ENCODE data around the gene LFNG.

The LFNG gene

GRCh38 chr7:2519119-2519930 is at the start of gene LFNG:
Gene LFNG (plus strand): TSS chr7:2519774. CDS start chr7:2519862, 88 bp downstream.
- TF ChIP-seq CTCF (IDR thresholded peaks at IDR 0.05; ENCODE audit: low read depth, low read length, missing control alignments), result no peak
- peak; percentile 57 for DNase-seq (ENCODE audit: extremely low read depth, low read depth)
- peak within 1 kb of the TSS; percentile 65 for H3K4me3 ChIP-seq (replicated peaks; ENCODE audit: low read depth, low read length)

GRCh38 chr7:2470204-2471021 is 49.2 kb upstream of the LFNG start:
- no peak for DNase-seq (ENCODE audit: extremely low read depth, low read depth)
- TF ChIP-seq CTCF (IDR thresholded peaks at IDR 0.05; ENCODE audit: low read depth, low read length, missing control alignments), result no peak
- H3K4me3 ChIP-seq (replicated peaks; ENCODE audit: low read depth, low read length), result no peak overlapping the region

- no peak for DNase-seq (ENCODE audit: extremely low read depth, low read depth)
- TF ChIP-seq CTCF (IDR thresholded peaks at IDR 0.05; ENCODE audit: low read depth, low read length, missing control alignments), result no peak
- H3K4me3 ChIP-seq (replicated peaks; ENCODE audit: low read depth, low read length), result no peak overlapping the region
These were observed 48.6 kb upstream of the LFNG start for GRCh38 chr7:2471022-2471329.

GRCh38 chr7:2471396-2471795 is 48.2 kb upstream of the LFNG start:
- no peak for DNase-seq (ENCODE audit: extremely low read depth, low read depth)
- TF ChIP-seq CTCF (IDR thresholded peaks at IDR 0.05; ENCODE audit: low read depth, low read length, missing control alignments), result no peak
- no peak overlapping the region for H3K4me3 ChIP-seq (replicated peaks; ENCODE audit: low read depth, low read length)

- TF ChIP-seq CTCF (IDR thresholded peaks at IDR 0.05; ENCODE audit: low read depth, low read length, missing control alignments), result no peak
- DNase-seq (ENCODE audit: extremely low read depth, low read depth), result no peak
- no peak overlapping the region for H3K4me3 ChIP-seq (replicated peaks; ENCODE audit: low read depth, low read length)
These were observed 46.8 kb upstream of the LFNG start for GRCh38 chr7:2472739-2473138.

- no peak for TF ChIP-seq CTCF (IDR thresholded peaks at IDR 0.05; ENCODE audit: low read depth, low read length, missing control alignments)
- H3K4me3 ChIP-seq (replicated peaks; ENCODE audit: low read depth, low read length), result no peak overlapping the region
- no peak for DNase-seq (ENCODE audit: extremely low read depth, low read depth)
These were observed 45.9 kb upstream of the LFNG start for GRCh38 chr7:2473496-2474180.

All from HFF-Myc (cell line).